Thyroid gland (tissue), 4 donors: ENCODE measurements around the gene LCNL1. TPM values are rescaled to one million over a fixed set of nuclear protein-coding genes. Genes with fewer than 3 reads are reported as not detected.

Source experiments
- DNase-seq, 2 donors: peaks; one replicate each; pipeline ENCODE4 v3.0.0-alpha.2; 2019
- H3K27ac ChIP-seq, 3 donors: fragments of 200-600 bp; sonication (generic); 1 replicate in 2 of 3; 2 replicates in 1 of 3; pipeline ENCODE4 v1.5.1; 2016 to 2019; ENCODE audit warnings: mild to moderate bottlenecking in 1 of 3, moderate library complexity in 1 of 3
- H3K27me3 ChIP-seq: fragments of 200-600 bp; sonication (generic); one replicate; pipeline ENCODE4 v1.5.1; 2019
- H3K36me3 ChIP-seq, 2 donors: fragments of 200-600 bp; sonication (generic); one replicate each; pipeline ENCODE4 v1.5.1; 2016 to 2019
- H3K4me1 ChIP-seq, 2 donors: fragments of 200-600 bp; sonication (generic); one replicate each; pipeline ENCODE4 v1.5.1; 2017 to 2019
- H3K4me3 ChIP-seq, 3 donors: fragments of 200-600 bp; sonication (generic); replicated peaks in 1 of 3; 1 replicate in 2 of 3; 2 replicates in 1 of 3; pipeline ENCODE4 v1.5.1; 2016; ENCODE audit warnings: mild to moderate bottlenecking in 1 of 3
- H3K9me3 ChIP-seq: fragments of 200-600 bp; sonication (generic); one replicate; pipeline ENCODE4 v1.5.1; 2017
- POLR2A ChIP-seq, 2 donors: fragments of 450-650 bp; IDR thresholded peaks; one replicate each; pipeline ENCODE4 v1.6.1; 2017; ENCODE audit warnings: antibody characterized with exemption in 2 of 2, mild to moderate bottlenecking in 2 of 2, moderate library complexity in 1 of 2
- WGBS, 2 donors: methylation state at CpG; one replicate each; pipeline ENCODE4 v1.1.5; 2017; 5-methylcytosine and 5-hydroxymethylcytosine counted together
- intact Hi-C: fragments of 100-400 bp; cut with DNase I; formaldehyde crosslinking; loops from one replicate; pipeline ENCODE4 v1.15.1; 2023
- total RNA-seq, 4 donors: library from RNA; depleted of rRNA; stranded (reverse); fragments of >200 nt; gene quantifications; one replicate each; pipeline ENCODE4 v1.2.3, GENCODE V29; 2016
- TF ChIP-seq, protein P1 (sequence below), 6 experiments: fragments of 200-600 bp in 3 of 6; fragments of 450-650 bp in 3 of 6; sonication (generic) in 3 of 6; IDR thresholded peaks; one replicate each; pipeline ENCODE4 v1.5.1; 2016 to 2019; ENCODE audit warnings: antibody characterized with exemption in 6 of 6, mild to moderate bottlenecking in 2 of 6, inconsistent platforms in 1 of 6, moderate library complexity in 1 of 6

Gene LCNL1
- total RNA-seq, 4 donors from 2014 or later, result 0.54 TPM; not detected in 3

DNA sequence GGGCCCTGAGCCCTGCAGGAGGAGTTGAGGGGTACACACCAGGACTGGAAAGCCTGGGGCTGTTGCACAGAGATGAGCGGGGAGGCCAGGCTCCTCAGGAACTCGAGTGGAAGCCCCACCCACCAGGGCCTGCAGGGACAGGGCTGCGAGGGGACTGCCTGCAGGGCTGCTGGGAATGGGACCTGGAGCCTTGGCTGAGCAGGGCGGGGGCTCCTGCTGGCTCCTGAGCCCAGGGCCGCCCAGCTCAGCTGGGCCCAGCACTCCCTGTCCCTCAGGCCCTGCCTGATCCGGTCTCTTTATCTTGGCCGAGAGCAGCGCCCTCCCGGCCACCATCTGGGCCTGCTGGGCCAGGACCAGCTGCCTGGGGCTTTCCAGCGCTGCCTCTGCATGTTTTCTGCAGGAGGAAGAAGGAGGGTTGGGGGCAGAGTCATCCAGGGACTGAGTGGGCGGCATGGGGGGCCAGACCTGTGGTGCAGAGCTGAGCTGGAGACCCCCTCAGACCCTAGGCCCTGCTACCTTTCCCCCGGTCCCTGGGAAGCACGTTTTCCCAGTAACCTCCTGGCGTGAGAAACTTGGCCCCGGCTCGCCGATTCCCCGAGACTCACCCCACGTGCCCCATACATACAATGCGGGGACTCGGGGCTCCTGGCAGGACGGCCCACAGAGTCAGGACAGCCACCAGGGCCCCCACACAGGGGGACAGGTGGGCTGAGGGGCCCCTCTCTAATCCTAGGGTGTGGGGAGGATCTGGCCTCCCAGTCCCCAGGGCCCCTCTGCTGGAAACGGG is 21.3 kb upstream of the LCNL1 start:
- H3K27me3 ChIP-seq, result no peaks in the 10 kb centered on the region
- H3K27ac ChIP-seq, result no peak overlapping the region
- intact Hi-C loops, result no loop called here
- TF ChIP-seq, protein P1, sequence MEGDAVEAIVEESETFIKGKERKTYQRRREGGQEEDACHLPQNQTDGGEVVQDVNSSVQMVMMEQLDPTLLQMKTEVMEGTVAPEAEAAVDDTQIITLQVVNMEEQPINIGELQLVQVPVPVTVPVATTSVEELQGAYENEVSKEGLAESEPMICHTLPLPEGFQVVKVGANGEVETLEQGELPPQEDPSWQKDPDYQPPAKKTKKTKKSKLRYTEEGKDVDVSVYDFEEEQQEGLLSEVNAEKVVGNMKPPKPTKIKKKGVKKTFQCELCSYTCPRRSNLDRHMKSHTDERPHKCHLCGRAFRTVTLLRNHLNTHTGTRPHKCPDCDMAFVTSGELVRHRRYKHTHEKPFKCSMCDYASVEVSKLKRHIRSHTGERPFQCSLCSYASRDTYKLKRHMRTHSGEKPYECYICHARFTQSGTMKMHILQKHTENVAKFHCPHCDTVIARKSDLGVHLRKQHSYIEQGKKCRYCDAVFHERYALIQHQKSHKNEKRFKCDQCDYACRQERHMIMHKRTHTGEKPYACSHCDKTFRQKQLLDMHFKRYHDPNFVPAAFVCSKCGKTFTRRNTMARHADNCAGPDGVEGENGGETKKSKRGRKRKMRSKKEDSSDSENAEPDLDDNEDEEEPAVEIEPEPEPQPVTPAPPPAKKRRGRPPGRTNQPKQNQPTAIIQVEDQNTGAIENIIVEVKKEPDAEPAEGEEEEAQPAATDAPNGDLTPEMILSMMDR (IDR thresholded peaks at IDR 0.05), result no peak
- no peak for TF ChIP-seq POLR2A (IDR thresholded peaks at IDR 0.05)
- H3K9me3 ChIP-seq, result no peaks in the 10 kb centered on the region
- WGBS, 2 donors, result 76 to 82% methylated on average over 4 to 16 of the region's 23 CpGs
- no peak overlapping the region for H3K4me3 ChIP-seq
- no peak for DNase-seq
- H3K4me1 ChIP-seq, result peaks cover 4 to 30% of the 10 kb centered on the region in 2 donors
- H3K36me3 ChIP-seq, result no peaks in the 10 kb centered on the region

GRCh38 chr9:136962163-136962562 is 20.6 kb upstream of the LCNL1 start:
- 95 to 97% methylated on average over 9 of the region's 9 CpGs for WGBS, 2 donors
- TF ChIP-seq, protein P1 (IDR thresholded peaks at IDR 0.05), result no peak
- TF ChIP-seq POLR2A (IDR thresholded peaks at IDR 0.05), result no peak
- Histone ChIP-seq H3K4me1 (peaks cover 4 to 31% of the 10 kb centered on the region in 2 donors), H3K9me3 (no peaks in the 10 kb centered on the region), H3K27me3 (no peaks in the 10 kb centered on the region), H3K27ac (no peak overlapping the region), H3K4me3 (no peak overlapping the region), H3K36me3 (no peaks in the 10 kb centered on the region)
- intact Hi-C loops, result no loop called here
- no peak for DNase-seq

DNA sequence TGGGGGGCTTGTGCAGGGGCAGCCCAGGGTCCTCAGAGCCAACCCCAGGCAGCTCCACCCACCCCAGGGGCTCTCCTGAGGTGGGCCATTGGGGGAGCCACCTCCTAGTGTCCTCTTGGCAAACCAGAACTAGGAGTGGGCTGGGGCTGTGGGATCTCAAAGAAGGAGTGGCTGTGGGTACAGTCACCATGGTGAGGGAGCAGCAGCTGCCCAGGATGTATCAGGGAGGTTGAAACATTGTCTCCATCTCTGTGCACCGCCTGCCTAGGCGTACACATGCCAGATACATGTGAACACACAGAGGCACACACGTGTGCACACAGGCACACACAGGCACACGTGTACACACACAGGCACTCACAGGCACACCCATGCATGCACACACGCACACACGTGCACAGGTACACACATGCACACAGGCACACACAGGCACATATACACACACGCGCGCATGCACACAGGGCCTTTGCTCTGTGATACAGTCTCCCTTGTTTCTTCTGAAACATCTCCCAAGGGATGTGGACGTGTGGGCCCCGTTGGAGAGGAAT is 20.0 kb upstream of the LCNL1 start:
- intact Hi-C loops, result no loop called here
- Histone ChIP-seq H3K36me3 (no peaks in the 10 kb centered on the region), H3K27me3 (no peaks in the 10 kb centered on the region), H3K27ac (no peak overlapping the region), H3K4me1 (peaks cover 4 to 31% of the 10 kb centered on the region in 2 donors), H3K4me3 (no peak overlapping the region), H3K9me3 (no peaks in the 10 kb centered on the region)
- no peak for DNase-seq
- WGBS, 2 donors, result 74 to 89% methylated on average over 10 to 11 of the region's 11 CpGs
- no peak for TF ChIP-seq POLR2A (IDR thresholded peaks at IDR 0.05)
- TF ChIP-seq, protein P1 (IDR thresholded peaks at IDR 0.05), result no peak

GRCh38 chr9:136963341-136963740 is 19.5 kb upstream of the LCNL1 start:
- WGBS, 2 donors, result 86 to 87% methylated on average over 8 to 12 of the region's 15 CpGs
- H3K27ac ChIP-seq, result no peak overlapping the region

More at GRCh38 chr9:136963341-136963740, 19.5 kb upstream of the LCNL1 start:
- no peak overlapping the region for H3K4me3 ChIP-seq
- H3K9me3 ChIP-seq, result no peaks in the 10 kb centered on the region
- H3K4me1 ChIP-seq, result peaks cover 4 to 31% of the 10 kb centered on the region in 2 donors
- DNase-seq, result no peak
- no peaks in the 10 kb centered on the region for H3K36me3 ChIP-seq
- TF ChIP-seq, protein P1 (IDR thresholded peaks at IDR 0.05), result no peak
- TF ChIP-seq POLR2A (IDR thresholded peaks at IDR 0.05), result no peak
- no peaks in the 10 kb centered on the region for H3K27me3 ChIP-seq
- intact Hi-C loops, result no loop called here
